ENCODE data around the gene BRD7.

Gene BRD7

DNA sequence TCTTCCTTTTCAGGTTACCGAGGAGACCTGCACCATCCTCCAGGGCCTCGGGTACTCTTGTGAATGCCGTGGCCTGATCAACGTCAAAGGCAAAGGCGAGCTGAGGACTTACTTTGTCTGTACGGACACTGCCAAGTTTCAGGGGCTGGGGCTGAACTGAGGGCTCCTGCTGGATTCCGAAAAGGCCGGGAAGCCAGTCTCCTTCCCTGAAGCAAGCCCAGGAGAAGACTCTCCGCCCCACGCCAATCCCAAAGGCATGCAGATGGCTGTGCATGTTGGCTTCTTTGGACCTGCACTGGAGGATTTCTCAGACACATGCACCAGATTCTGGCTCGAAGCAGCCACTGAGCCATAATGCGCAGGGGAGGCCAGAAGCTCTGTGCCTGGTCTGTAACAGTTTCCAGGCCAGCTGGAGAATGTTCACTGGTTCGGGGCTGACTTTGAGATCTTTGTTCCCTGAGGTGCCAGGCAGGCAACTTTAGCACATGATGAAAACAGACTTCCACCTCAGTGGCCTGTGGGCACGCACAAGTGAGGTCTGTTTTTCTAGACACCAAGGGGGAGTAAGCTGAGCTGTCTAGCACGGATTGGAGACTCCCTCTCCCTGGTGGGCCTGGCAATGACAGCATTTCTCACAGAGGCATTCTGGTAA, 53.3 kb downstream of the BRD7 start:
- Mint-ChIP-seq H3K4me3 (no peak overlapping the region), H3K36me3 (peaks cover 75% of the 10 kb centered on the region), H3K27ac (peak overlapping the region; percentile 60), H3K9me3 (no peaks in the 10 kb centered on the region), H3K27me3 (no peaks in the 10 kb centered on the region), H3K4me1 (peaks cover 56% of the 10 kb centered on the region)
- DNase-seq, result peak; percentile 19
- CTCF ChIA-PET, result interaction anchor here (1.0 to 4.5 kb wide), 3 partner anchors 11 to 358 kb away, joined by 3 to 29 read pairs (median 9); no protein-coding TSS in a partner anchor

DNA sequence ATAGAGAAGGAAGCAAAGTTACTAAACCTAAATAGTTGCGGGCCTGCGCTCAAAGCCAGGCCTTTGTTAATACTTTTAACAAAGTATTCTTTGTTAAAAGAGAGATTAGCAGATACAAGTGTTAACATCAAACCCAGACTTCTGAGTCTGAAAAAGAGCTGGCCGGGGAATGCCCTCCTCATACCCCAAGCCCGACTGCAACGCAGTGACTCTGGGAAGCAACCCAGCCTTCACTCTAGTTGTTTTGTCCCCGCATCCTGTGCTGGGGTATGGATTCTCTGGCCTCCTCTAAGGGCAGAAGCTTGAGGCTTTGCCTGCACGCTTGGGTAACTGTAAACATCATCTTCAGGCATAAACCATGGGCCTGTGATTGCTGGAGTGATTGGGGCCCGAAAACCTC, 54.1 kb downstream of the BRD7 start:
- CTCF ChIA-PET, result interaction anchor here (1.2 to 4.5 kb wide), 3 partner anchors 12 to 101 kb away, joined by 5 to 29 read pairs (median 9); no protein-coding TSS in a partner anchor
- no peaks in the 10 kb centered on the region for H3K27me3 Mint-ChIP-seq
- H3K27ac Mint-ChIP-seq, result peak overlapping the region; percentile 60
- peak; percentile 13 for DNase-seq
- no peak overlapping the region for H3K4me3 Mint-ChIP-seq
- H3K36me3 Mint-ChIP-seq, result peaks cover 76% of the 10 kb centered on the region
- peaks cover 58% of the 10 kb centered on the region for H3K4me1 Mint-ChIP-seq
- no peaks in the 10 kb centered on the region for H3K9me3 Mint-ChIP-seq

- peaks cover 74% of the 10 kb centered on the region for H3K36me3 Mint-ChIP-seq
- peak; percentile 81 for DNase-seq
- H3K4me3 Mint-ChIP-seq, result peak overlapping the region; percentile 50
- no peaks in the 10 kb centered on the region for H3K27me3 Mint-ChIP-seq
- H3K27ac Mint-ChIP-seq, result peak overlapping the region; percentile 95
- CTCF ChIA-PET, result interaction anchor here (1.1 to 4.5 kb wide), 7 partner anchors 12 to 492 kb away, joined by 3 to 29 read pairs (median 5); partner anchors contain the start of gene CNEP1R1
- H3K9me3 Mint-ChIP-seq, result no peaks in the 10 kb centered on the region
- peaks cover 55% of the 10 kb centered on the region for H3K4me1 Mint-ChIP-seq
Observed at GRCh38 chr16:50313596-50314478, 55.0 kb downstream of the BRD7 start.

DNA sequence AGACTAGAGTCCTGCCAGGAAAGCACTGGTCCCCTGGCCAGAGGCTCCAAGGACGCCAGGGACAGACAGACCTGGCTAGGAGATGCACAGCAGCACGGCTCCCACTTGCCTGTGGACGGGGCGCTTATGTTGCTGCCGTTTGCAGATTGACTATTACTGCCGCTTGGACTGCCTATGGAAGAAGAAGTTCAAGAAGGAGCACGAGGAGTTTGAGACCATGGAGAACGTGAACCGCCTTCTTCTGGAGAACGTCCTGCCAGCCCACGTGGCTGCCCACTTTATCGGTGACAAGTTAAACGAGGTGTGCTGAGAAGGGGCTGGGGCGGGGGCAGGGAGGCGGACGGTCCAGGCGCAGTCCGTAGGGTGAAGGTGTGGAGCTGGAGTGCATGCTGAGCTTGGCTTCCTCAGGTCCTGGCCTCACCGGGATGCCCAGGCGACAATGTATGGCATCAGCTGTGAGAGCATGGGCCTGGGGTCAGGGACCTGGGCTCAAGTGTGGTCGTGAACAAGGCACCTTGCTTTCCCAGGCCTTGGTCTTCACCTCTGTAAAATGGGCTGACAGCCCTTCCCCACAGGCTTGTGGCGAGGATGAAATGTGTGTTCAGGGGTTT, 56.8 kb downstream of the BRD7 start:
- H3K36me3 Mint-ChIP-seq, result peaks cover 66% of the 10 kb centered on the region
- peak; percentile 19 for DNase-seq
- H3K27ac Mint-ChIP-seq, result peak overlapping the region; percentile 95
- H3K27me3 Mint-ChIP-seq, result no peaks in the 10 kb centered on the region
- H3K9me3 Mint-ChIP-seq, result no peaks in the 10 kb centered on the region
- H3K4me1 Mint-ChIP-seq, result peaks cover 44% of the 10 kb centered on the region
- CTCF ChIA-PET, result no interaction called here
- no peak overlapping the region for H3K4me3 Mint-ChIP-seq

- H3K27ac Mint-ChIP-seq, result peak overlapping the region; percentile 81
- H3K4me3 Mint-ChIP-seq, result no peak overlapping the region
- CTCF ChIA-PET, result no interaction called here
- H3K27me3 Mint-ChIP-seq, result no peaks in the 10 kb centered on the region
- peaks cover 62% of the 10 kb centered on the region for H3K36me3 Mint-ChIP-seq
- peak; percentile 20 for DNase-seq
- peaks cover 41% of the 10 kb centered on the region for H3K4me1 Mint-ChIP-seq
- H3K9me3 Mint-ChIP-seq, result no peaks in the 10 kb centered on the region
Observed at GRCh38 chr16:50311134-50311528, 57.7 kb downstream of the BRD7 start.

DNA sequence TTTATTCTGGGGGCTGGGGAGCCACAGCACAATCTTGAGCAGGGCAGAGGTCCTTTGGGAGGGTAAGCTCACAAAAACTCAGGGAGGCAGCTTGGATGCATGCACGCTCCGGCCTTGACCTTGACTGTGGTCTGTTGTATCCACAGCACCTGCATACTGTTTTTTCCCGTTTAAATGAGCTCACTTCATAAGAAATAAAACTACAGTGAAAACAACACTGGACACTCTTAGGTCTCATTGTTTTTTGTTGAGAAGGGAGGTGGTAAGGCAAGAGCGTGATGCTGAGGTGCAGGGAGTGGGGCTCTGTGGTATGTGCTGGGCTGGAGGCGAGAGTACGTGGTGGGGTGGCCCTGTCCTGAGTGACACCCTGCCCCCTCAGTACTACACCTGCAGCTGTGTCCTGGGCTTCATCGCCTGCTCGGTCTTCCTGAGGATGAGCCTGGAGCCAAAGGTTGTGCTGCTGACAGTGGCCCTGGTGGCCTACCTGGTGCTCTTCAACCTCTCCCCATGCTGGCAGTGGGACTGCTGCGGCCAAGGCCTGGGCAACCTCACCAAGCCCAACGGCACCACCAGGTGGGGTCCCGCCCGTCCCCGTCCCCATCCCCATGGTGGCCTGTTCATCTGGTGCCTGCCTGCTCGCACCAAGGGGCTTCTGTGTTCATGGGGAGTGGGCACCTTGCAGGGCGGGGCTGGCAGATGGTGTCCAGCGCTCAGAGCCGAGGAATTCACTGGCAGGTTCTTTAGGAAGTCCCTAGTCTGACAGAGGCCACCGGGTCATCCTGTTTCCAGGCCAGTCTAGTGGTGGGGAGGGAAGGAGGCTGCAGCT, 58.3 kb downstream of the BRD7 start:
- Mint-ChIP-seq H3K4me3 (no peak overlapping the region), H3K4me1 (peaks cover 35% of the 10 kb centered on the region), H3K9me3 (no peaks in the 10 kb centered on the region), H3K27ac (peak overlapping the region; percentile 84), H3K36me3 (peaks cover 60% of the 10 kb centered on the region), H3K27me3 (no peaks in the 10 kb centered on the region)
- CTCF ChIA-PET, result no interaction called here
- DNase-seq, result peak; percentile 20

DNA sequence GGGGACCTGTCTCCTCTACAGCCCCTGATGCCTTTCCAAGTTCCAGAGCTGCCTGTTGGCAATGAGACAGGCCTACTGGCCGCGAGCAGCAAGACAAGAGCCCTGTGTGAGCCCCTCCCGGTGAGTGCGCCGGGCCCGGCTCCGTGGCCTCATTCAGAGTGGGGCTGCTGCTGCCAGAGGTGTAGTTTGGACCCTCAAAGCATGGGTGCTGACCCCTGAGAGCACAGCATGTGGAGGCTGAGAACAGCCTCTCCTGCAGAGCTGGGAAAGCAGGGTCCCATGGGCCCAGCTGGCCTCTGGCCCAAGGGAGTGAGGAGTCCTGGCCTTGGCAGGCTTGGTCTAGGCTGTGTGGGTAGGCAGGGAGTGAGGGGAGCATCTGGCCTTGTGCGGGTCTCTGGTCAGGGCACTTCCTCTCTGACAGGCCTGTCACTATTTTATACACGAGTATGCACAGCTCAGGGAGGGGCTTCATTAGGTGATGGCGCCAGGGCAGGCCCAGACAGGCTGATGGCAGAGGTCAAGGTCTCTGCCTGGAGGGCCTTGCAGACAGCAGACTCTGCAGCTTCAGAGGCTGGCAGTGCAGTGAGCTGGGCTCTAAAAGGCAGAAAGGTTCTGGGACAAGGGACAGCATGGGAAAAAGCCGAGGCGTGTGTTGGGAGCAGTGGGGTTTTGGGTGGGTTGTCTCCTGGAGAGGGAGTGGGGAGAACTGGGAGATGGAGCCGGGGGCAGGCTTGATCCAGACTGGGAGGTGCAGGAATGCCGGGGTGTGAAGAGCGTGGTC, 59.1 kb downstream of the BRD7 start:
- Mint-ChIP-seq H3K4me1 (peaks cover 31% of the 10 kb centered on the region), H3K36me3 (peaks cover 54% of the 10 kb centered on the region), H3K9me3 (no peaks in the 10 kb centered on the region), H3K27ac (peak overlapping the region; percentile 84), H3K27me3 (no peaks in the 10 kb centered on the region), H3K4me3 (peak overlapping the region; percentile 33)
- CTCF ChIA-PET, result interaction anchor here (1.6 kb wide), 1 partner anchor 14 kb away, joined by 3 read pairs; no protein-coding TSS in a partner anchor
- peak; percentile 20 for DNase-seq

GRCh38 chr16:50309156-50309526, 59.6 kb downstream of the BRD7 start:
- Mint-ChIP-seq H3K27me3 (no peaks in the 10 kb centered on the region), H3K9me3 (no peaks in the 10 kb centered on the region), H3K4me1 (peaks cover 26% of the 10 kb centered on the region), H3K27ac (peak overlapping the region; percentile 42), H3K36me3 (peaks cover 50% of the 10 kb centered on the region), H3K4me3 (no peak overlapping the region)
- CTCF ChIA-PET, result interaction anchor here (1.6 kb wide), 1 partner anchor 13 kb away, joined by 3 read pairs; no protein-coding TSS in a partner anchor
- no peak for DNase-seq

- H3K9me3 Mint-ChIP-seq, result no peaks in the 10 kb centered on the region
- no peak overlapping the region for H3K27ac Mint-ChIP-seq
Observed at GRCh38 chr16:50308237-50308965, 60.4 kb downstream of the BRD7 start.

DNA sequence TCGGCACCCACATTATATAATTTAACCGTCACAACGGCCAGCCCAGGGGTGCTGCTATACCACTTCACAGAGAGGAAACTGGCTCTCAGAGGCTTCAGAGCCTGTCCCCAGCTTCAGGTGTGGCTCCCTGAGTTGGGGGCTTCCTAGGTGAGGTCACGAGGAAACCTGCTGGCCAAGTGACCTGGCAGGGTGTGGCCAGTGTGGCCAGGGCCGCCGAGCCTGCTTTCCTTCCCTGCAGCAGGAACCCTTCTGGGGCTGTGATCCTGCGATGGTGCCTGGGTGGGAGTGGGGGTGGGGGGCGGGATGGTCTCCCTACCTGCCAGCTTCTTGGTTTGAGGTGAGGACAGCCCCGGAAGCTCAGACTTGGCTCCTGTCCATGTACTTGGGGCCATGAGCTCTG, 62.5 kb downstream of the BRD7 start:
- H3K27me3 Mint-ChIP-seq, result no peaks in the 10 kb centered on the region

More at GRCh38 chr16:50308237-50308965, 60.4 kb downstream of the BRD7 start:
- DNase-seq, result peak; percentile 19
- CTCF ChIA-PET, result interaction anchor here (1.6 kb wide), 1 partner anchor 13 kb away, joined by 3 read pairs; no protein-coding TSS in a partner anchor
- no peak overlapping the region for H3K4me3 Mint-ChIP-seq
- H3K36me3 Mint-ChIP-seq, result peaks cover 44% of the 10 kb centered on the region
- no peaks in the 10 kb centered on the region for H3K27me3 Mint-ChIP-seq
- peaks cover 19% of the 10 kb centered on the region for H3K4me1 Mint-ChIP-seq

GRCh38 chr16:50305441-50306061, 63.2 kb downstream of the BRD7 start:
- Mint-ChIP-seq H3K4me3 (no peak overlapping the region), H3K27me3 (no peaks in the 10 kb centered on the region), H3K4me1 (peaks cover 6% of the 10 kb centered on the region), H3K9me3 (no peaks in the 10 kb centered on the region), H3K27ac (no peak overlapping the region), H3K36me3 (peaks cover 35% of the 10 kb centered on the region)
- DNase-seq, result peak; percentile 18
- CTCF ChIA-PET, result no interaction called here

More for the DNA sequence above, 62.5 kb downstream of the BRD7 start:
- H3K4me3 Mint-ChIP-seq, result no peak overlapping the region
- peaks cover 32% of the 10 kb centered on the region for H3K36me3 Mint-ChIP-seq
- DNase-seq, result peak; percentile 10
- H3K9me3 Mint-ChIP-seq, result no peaks in the 10 kb centered on the region
- CTCF ChIA-PET, result no interaction called here
- H3K4me1 Mint-ChIP-seq, result peaks cover 6% of the 10 kb centered on the region
- H3K27ac Mint-ChIP-seq, result no peak overlapping the region
